Coronary artery (tissue), 2 donors: ENCODE measurements around the gene MROH7.

ENCODE experiments used
- DNase-seq: peaks from one replicate; pipeline ENCODE4 v3.0.0-alpha.2; 2017; ENCODE audit warnings: low spot score
- H3K27ac ChIP-seq, 2 donors: fragments of 200-600 bp; sonication (generic); one replicate each; pipeline ENCODE4 v1.5.1; 2016 to 2019
- H3K4me3 ChIP-seq: fragments of 200-600 bp; sonication (generic); 2 replicates; pipeline ENCODE4 v1.5.1; 2016; ENCODE audit warnings: mild to moderate bottlenecking, moderate library complexity
- TF ChIP-seq, protein P1 (sequence below): fragments of 200-600 bp; sonication (generic); IDR thresholded peaks from one replicate; pipeline ENCODE4 v1.5.1; 2019; ENCODE audit warnings: antibody characterized with exemption

The MROH7 gene

DNA sequence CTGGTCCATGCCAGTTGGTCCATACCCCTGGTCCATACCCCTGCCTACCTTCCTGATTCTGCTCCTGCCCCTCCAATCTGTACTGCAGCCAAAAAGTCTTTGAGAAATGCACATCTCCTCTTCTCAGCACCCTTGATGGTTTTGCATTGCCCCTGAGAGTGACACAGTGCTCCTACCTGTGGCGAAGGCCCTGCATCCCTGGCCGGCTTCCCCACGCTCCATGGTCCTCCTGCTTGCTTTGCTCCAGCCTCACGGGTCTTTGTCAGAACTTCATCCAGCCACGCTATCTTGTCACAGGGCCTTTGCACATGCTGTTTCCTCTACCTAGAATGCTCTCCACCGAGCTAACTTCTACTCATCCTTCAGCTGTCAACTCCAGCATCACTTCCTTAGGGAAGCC, 41.9 kb downstream of the MROH7 start:
- TF ChIP-seq, protein P1, sequence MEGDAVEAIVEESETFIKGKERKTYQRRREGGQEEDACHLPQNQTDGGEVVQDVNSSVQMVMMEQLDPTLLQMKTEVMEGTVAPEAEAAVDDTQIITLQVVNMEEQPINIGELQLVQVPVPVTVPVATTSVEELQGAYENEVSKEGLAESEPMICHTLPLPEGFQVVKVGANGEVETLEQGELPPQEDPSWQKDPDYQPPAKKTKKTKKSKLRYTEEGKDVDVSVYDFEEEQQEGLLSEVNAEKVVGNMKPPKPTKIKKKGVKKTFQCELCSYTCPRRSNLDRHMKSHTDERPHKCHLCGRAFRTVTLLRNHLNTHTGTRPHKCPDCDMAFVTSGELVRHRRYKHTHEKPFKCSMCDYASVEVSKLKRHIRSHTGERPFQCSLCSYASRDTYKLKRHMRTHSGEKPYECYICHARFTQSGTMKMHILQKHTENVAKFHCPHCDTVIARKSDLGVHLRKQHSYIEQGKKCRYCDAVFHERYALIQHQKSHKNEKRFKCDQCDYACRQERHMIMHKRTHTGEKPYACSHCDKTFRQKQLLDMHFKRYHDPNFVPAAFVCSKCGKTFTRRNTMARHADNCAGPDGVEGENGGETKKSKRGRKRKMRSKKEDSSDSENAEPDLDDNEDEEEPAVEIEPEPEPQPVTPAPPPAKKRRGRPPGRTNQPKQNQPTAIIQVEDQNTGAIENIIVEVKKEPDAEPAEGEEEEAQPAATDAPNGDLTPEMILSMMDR = no peak
- Histone ChIP-seq H3K4me3 (no peak overlapping the region), H3K27ac (no peak overlapping the region)
- DNase-seq = no peak

DNA sequence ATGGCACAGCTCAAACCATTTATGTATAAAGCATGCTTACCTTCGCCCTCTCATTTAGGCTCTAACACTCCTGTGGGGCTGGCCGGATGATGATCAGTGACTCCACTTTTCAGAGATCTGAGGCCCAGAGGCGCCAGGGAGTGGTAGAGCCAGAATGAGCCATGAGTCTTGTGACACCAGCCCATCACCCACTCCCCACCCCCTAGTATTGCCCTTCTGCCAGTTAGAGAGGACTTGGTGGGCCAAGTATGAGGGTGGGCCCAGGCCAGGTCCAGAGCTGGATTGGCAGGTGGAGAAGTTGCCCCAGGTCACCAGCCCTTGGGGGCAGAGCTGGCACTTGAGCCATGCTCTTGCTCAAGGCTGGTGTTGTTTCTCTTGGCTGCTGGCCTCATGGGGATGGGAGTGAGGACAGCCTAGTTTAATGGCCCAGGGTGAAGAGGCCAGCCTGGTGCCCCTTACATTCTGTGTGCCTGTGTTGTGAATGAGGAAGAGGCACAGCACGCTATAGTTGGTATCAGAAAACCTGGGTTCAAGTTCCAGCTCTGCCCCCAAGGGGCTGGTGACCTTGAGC, 43.8 kb downstream of the MROH7 start:
- DNase-seq = no peak
- TF ChIP-seq, protein P1 = no peak
- Histone ChIP-seq H3K4me3 (no peak overlapping the region), H3K27ac (no peak overlapping the region)

DNA sequence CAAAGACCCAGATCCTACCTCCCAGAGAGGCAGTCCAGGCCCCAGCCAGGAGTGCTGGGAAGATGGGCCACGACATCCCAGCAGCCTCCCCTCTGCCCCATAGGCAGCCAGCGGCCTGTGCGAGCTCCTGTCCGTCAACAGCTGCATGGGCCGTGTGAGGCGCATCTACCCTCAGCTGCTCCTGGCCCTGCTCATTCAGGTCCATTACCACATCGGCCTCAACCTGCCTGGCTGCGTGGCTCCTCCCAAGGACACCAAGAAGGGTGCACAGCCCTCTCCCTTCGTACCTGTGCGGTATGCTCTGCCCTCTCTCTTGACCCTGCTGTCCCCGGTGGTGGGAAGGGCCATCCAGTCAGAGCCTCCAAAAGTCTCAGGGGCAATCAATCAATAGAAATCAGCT, 44.6 kb downstream of the MROH7 start:
- TF ChIP-seq, protein P1 = no peak
- DNase-seq = no peak
- Histone ChIP-seq H3K4me3 (no peak overlapping the region), H3K27ac (no peak overlapping the region)

GRCh38 chr1:54694771-54695170, 53.2 kb downstream of the MROH7 start:
- TF ChIP-seq, protein P1 = no peak
- no peak for DNase-seq
- Histone ChIP-seq H3K27ac (no peak overlapping the region), H3K4me3 (no peak overlapping the region)

- TF ChIP-seq, protein P1 = no peak
- Histone ChIP-seq H3K4me3 (no peak overlapping the region), H3K27ac (no peak overlapping the region)
- no peak for DNase-seq
These were observed 53.6 kb downstream of the MROH7 start for GRCh38 chr1:54695221-54695620.

- no peak for DNase-seq
- Histone ChIP-seq H3K4me3 (no peak overlapping the region), H3K27ac (no peak overlapping the region)
- TF ChIP-seq, protein P1 = no peak
These were observed 54.2 kb downstream of the MROH7 start for GRCh38 chr1:54695764-54696163.

- TF ChIP-seq, protein P1 = no peak
- Histone ChIP-seq H3K4me3 (no peak overlapping the region), H3K27ac (no peak overlapping the region)
- DNase-seq = no peak
These were observed 54.7 kb downstream of the MROH7 start for GRCh38 chr1:54696262-54696661.
